IPS DF 6.9 (cell line): Measurements from ENCODE around the gene ARIH2.

ENCODE experiments used
- DNase-seq: peaks from one replicate; pipeline ENCODE4 v3.0.0-alpha.2; 2013; ENCODE audit warnings: low read depth, low spot score
- H3K27ac ChIP-seq: one replicate; pipeline ENCODE4 v1.5.1; 2013; ENCODE audit warnings: low read length, control low read depth
- H3K27me3 ChIP-seq: 2 replicates; pipeline ENCODE4 v1.6.1; 2013; ENCODE audit warnings: mild to moderate bottlenecking, low read length; ENCODE audit not compliant: control insufficient read depth, insufficient read depth
- H3K36me3 ChIP-seq: 2 replicates; pipeline ENCODE4 v1.6.1; 2013; ENCODE audit warnings: low read length; ENCODE audit not compliant: control insufficient read depth, insufficient read depth
- H3K4me1 ChIP-seq: 2 replicates; pipeline ENCODE4 v1.6.1; 2013; ENCODE audit warnings: low read length; ENCODE audit not compliant: control insufficient read depth, insufficient read depth
- H3K4me3 ChIP-seq: 2 replicates; pipeline ENCODE4 v1.5.1; 2013; ENCODE audit warnings: mild to moderate bottlenecking, low read length
- H3K9me3 ChIP-seq: 2 replicates; pipeline ENCODE4 v1.6.1; 2013; ENCODE audit warnings: low read length, inconsistent platforms; ENCODE audit not compliant: control insufficient read depth, insufficient read depth
- WGBS: extraction: QIAGEN DNeasy Blood & Tissue Kit; methylation state at CpG from one replicate; pipeline ENCODE4 v1.1.7; 2013; ENCODE audit warnings: mixed read lengths, missing lambda C conversion rate; ENCODE audit not compliant: insufficient read length, insufficient coverage; 5-methylcytosine and 5-hydroxymethylcytosine counted together

The ARIH2 gene

GRCh38 chr3:48989796-48990635, 71.4 kb downstream of the ARIH2 start, which contains the start of gene P4HTM:
Gene P4HTM (plus strand): TSS chr3:48990241. CDS start chr3:48990257, 16 bp downstream.
- WGBS, result no CpG with 5 or more reads among the region's 91 CpGs
- Histone ChIP-seq H3K4me3 (peak within 1 kb of the TSS; percentile 47), H3K9me3 (no peaks in the 10 kb centered on the region), H3K27me3 (no peaks in the 10 kb centered on the region), H3K36me3 (0 out of 2 replicates have a peak, but pooled peaks cover 1% of the 10 kb centered on the region), H3K27ac (no peak within 1 kb of the TSS), H3K4me1 (peaks cover 4% of the 10 kb centered on the region; the same call in 1 of the 2 replicates)
- DNase-seq, result peak; percentile 55

GRCh38 chr3:48990636-48991469, 72.2 kb downstream of the ARIH2 start:
- Histone ChIP-seq H3K4me1 (peaks cover 4% of the 10 kb centered on the region; the same call in 1 of the 2 replicates), H3K4me3 (peak overlapping the region; percentile 47), H3K36me3 (no peaks in the 10 kb centered on the region), H3K9me3 (no peaks in the 10 kb centered on the region), H3K27ac (no peak overlapping the region), H3K27me3 (no peaks in the 10 kb centered on the region)
- WGBS, result no CpG with 5 or more reads among the region's 40 CpGs
- no peak for DNase-seq

GRCh38 chr3:48991851-48992545, 73.4 kb downstream of the ARIH2 start:
- H3K27ac ChIP-seq, result no peak overlapping the region
- no peak overlapping the region for H3K4me3 ChIP-seq

GRCh38 chr3:48993834-48994233, 75.2 kb downstream of the ARIH2 start:
- Histone ChIP-seq H3K4me1 (peaks cover 4% of the 10 kb centered on the region; the same call in 1 of the 2 replicates), H3K9me3 (no peaks in the 10 kb centered on the region), H3K36me3 (no peaks in the 10 kb centered on the region), H3K4me3 (no peak overlapping the region), H3K27ac (no peak overlapping the region), H3K27me3 (no peaks in the 10 kb centered on the region)
- no peak for DNase-seq

More at GRCh38 chr3:48991851-48992545, 73.4 kb downstream of the ARIH2 start:
- Histone ChIP-seq H3K27me3 (no peaks in the 10 kb centered on the region), H3K9me3 (no peaks in the 10 kb centered on the region), H3K36me3 (no peaks in the 10 kb centered on the region), H3K4me1 (peaks cover 4% of the 10 kb centered on the region; the same call in 1 of the 2 replicates)
- no peak for DNase-seq
- no CpG with 5 or more reads among the region's 5 CpGs for WGBS

- no peaks in the 10 kb centered on the region for H3K9me3 ChIP-seq
- H3K4me1 ChIP-seq, result peaks cover 3% of the 10 kb centered on the region
- no peaks in the 10 kb centered on the region for H3K27me3 ChIP-seq
- WGBS, result no CpG with 5 or more reads among the region's 8 CpGs
- H3K27ac ChIP-seq, result no peak overlapping the region
- H3K36me3 ChIP-seq, result no peaks in the 10 kb centered on the region
- DNase-seq, result no peak
- no peak overlapping the region for H3K4me3 ChIP-seq
Observed at GRCh38 chr3:48996640-48997039, 78.0 kb downstream of the ARIH2 start.

GRCh38 chr3:48997102-48997635, 78.5 kb downstream of the ARIH2 start:
- Histone ChIP-seq H3K27ac (no peak overlapping the region), H3K36me3 (no peaks in the 10 kb centered on the region), H3K4me3 (no peak overlapping the region), H3K9me3 (no peaks in the 10 kb centered on the region), H3K4me1 (peaks cover 3% of the 10 kb centered on the region), H3K27me3 (no peaks in the 10 kb centered on the region)
- DNase-seq, result no peak
- no CpG with 5 or more reads among the region's 8 CpGs for WGBS

GRCh38 chr3:48997714-48998637, 79.3 kb downstream of the ARIH2 start:
- no peaks in the 10 kb centered on the region for H3K9me3 ChIP-seq
- H3K27ac ChIP-seq, result no peak overlapping the region
- H3K4me1 ChIP-seq, result peaks cover 3% of the 10 kb centered on the region
- no CpG with 5 or more reads among the region's 20 CpGs for WGBS
- no peaks in the 10 kb centered on the region for H3K27me3 ChIP-seq
- no peaks in the 10 kb centered on the region for H3K36me3 ChIP-seq
- no peak for DNase-seq
- H3K4me3 ChIP-seq, result no peak overlapping the region

GRCh38 chr3:48999085-48999858, 80.6 kb downstream of the ARIH2 start:
- no CpG with 5 or more reads among the region's 8 CpGs for WGBS

GRCh38 chr3:49001155-49001554, 82.5 kb downstream of the ARIH2 start:
- WGBS, result no CpG with 5 or more reads among the region's 6 CpGs
- H3K4me3 ChIP-seq, result no peak overlapping the region
- DNase-seq, result no peak
- H3K27ac ChIP-seq, result no peak overlapping the region
- no peaks in the 10 kb centered on the region for H3K27me3 ChIP-seq
- H3K4me1 ChIP-seq, result peaks cover 3% of the 10 kb centered on the region
- H3K9me3 ChIP-seq, result no peaks in the 10 kb centered on the region
- no peaks in the 10 kb centered on the region for H3K36me3 ChIP-seq

More at GRCh38 chr3:48999085-48999858, 80.6 kb downstream of the ARIH2 start:
- peaks cover 3% of the 10 kb centered on the region for H3K4me1 ChIP-seq
- no peaks in the 10 kb centered on the region for H3K9me3 ChIP-seq
- no peak overlapping the region for H3K4me3 ChIP-seq
- H3K27ac ChIP-seq, result no peak overlapping the region
- no peaks in the 10 kb centered on the region for H3K36me3 ChIP-seq
- no peaks in the 10 kb centered on the region for H3K27me3 ChIP-seq
- no peak for DNase-seq
